ENCODE results near the gene PALLD.

Gene PALLD

GRCh38 chr4:168784786-168785461 lies 288.1 kb downstream of the PALLD start:
- no peaks in the 10 kb centered on the region for H3K36me3 ChIP-seq (ENCODE audit: control insufficient read depth in 2 of 2, insufficient read depth in 1 of 2, low read length in 2 of 2)
- no peak overlapping the region for H3K27ac ChIP-seq (ENCODE audit: extremely low read depth, low read depth, low read length)
- H3K4me3 ChIP-seq (ENCODE audit: low read depth, low read length): no peak overlapping the region
- CTCF ChIA-PET: no interaction called here
- no peak for TF ChIP-seq ZNF626 (tag by site-specific recombination; IDR thresholded peaks at IDR 0.05)
- no peak for TF ChIP-seq ZBTB11 (tag by site-specific recombination; conservative IDR thresholded peaks at IDR 0.05; ENCODE audit: low read depth)
- no peak for TF ChIP-seq IKZF3 (tag by site-specific recombination; IDR thresholded peaks at IDR 0.05)
- TF ChIP-seq MZF1 (tag by site-specific recombination; IDR thresholded peaks at IDR 0.05; ENCODE audit: borderline replicate concordance): no peak
- no peak for TF ChIP-seq ZNF138 (tag by site-specific recombination; IDR thresholded peaks at IDR 0.05; ENCODE audit: borderline replicate concordance)
- no peak for TF ChIP-seq TSHZ1 (tag by site-specific recombination; IDR thresholded peaks at IDR 0.05; ENCODE audit: borderline replicate concordance)
- no peaks in the 10 kb centered on the region for H3K9me3 ChIP-seq (ENCODE audit: control insufficient read depth, insufficient read depth, low read depth, low read length)
- H3K4me1 ChIP-seq (ENCODE audit: control insufficient read depth, insufficient read depth, low read length): no peaks in the 10 kb centered on the region
- POLR2A ChIA-PET: interaction anchor here (0.6 kb wide), 1 partner anchor 57 kb away, joined by 3 read pairs; no protein-coding TSS in a partner anchor

GRCh38 chr4:168787334-168787733 lies 290.5 kb downstream of the PALLD start:
- CTCF ChIA-PET: no interaction called here
- no peak overlapping the region for H3K27ac ChIP-seq (ENCODE audit: extremely low read depth, low read depth, low read length)
- no peaks in the 10 kb centered on the region for H3K4me1 ChIP-seq (ENCODE audit: control insufficient read depth, insufficient read depth, low read length)
- POLR2A ChIA-PET: no interaction called here
- TF ChIP-seq ZNF157 (tag by site-specific recombination; IDR thresholded peaks at IDR 0.05) (no peak), ZNF354C (tag by site-specific recombination; IDR thresholded peaks at IDR 0.05; ENCODE audit: borderline replicate concordance, low read depth) (no peak), AEBP2 (tag by site-specific recombination; IDR thresholded peaks at IDR 0.05; ENCODE audit: borderline replicate concordance) (no peak), ZNF558 (tag by site-specific recombination; IDR thresholded peaks at IDR 0.05) (no peak), KLF7 (tag by site-specific recombination; IDR thresholded peaks at IDR 0.05; ENCODE audit: borderline replicate concordance) (no peak), ZNF184 (tag by site-specific recombination; IDR thresholded peaks at IDR 0.05) (no peak), ZNF585B (tag by site-specific recombination; IDR thresholded peaks at IDR 0.05) (no peak), ZNF791 (tag by site-specific recombination; IDR thresholded peaks at IDR 0.05) (no peak), ZNF548 (tag by site-specific recombination; IDR thresholded peaks at IDR 0.05) (no peak), ZNF302 (tag by site-specific recombination; IDR thresholded peaks at IDR 0.05; ENCODE audit: low read depth) (no peak), ZNF132 (tag by site-specific recombination; IDR thresholded peaks at IDR 0.05; ENCODE audit: borderline replicate concordance) (no peak), ZNF16 (tag by site-specific recombination; IDR thresholded peaks at IDR 0.05; ENCODE audit: low read depth) (no peak), ZNF23 (tag by site-specific recombination; IDR thresholded peaks at IDR 0.05; ENCODE audit: borderline replicate concordance) (no peak), ZBTB11 (tag by site-specific recombination; conservative IDR thresholded peaks at IDR 0.05; ENCODE audit: low read depth) (no peak), ZFP69B (tag by site-specific recombination; IDR thresholded peaks at IDR 0.05) (no peak), ZNF660 (tag by site-specific recombination; IDR thresholded peaks at IDR 0.05) (no peak), ZEB2 (tag by site-specific recombination; IDR thresholded peaks at IDR 0.05) (no peak), ZNF555 (tag by site-specific recombination; conservative IDR thresholded peaks at IDR 0.05) (no peak)
- H3K4me3 ChIP-seq (ENCODE audit: low read depth, low read length): no peak overlapping the region
- no peaks in the 10 kb centered on the region for H3K9me3 ChIP-seq (ENCODE audit: control insufficient read depth, insufficient read depth, low read depth, low read length)
- H3K36me3 ChIP-seq (ENCODE audit: control insufficient read depth in 2 of 2, insufficient read depth in 1 of 2, low read length in 2 of 2): no peaks in the 10 kb centered on the region

Data from HEK293 (cell line).